ENCODE data around the gene SLC22A6.

DNA sequence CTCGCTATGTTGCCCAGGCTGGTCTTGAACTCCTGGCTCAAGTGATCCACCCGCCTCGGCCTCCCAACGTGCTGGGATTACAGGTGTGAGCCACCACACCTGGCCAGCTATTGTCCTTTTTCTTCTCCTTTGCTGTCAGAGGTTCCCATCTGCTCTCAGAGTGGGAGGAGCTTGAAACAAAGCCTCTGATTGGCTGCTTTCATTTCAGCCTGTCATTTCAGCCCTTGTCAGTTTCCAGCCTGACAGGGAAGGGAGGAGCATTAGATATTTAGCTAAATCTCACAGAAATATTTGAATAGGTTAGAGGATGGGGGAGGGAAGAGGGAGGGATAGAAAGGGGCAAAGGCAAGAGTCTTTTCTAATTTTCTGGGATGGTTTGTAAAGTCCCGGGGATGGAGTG, 8.7 kb downstream of the SLC22A6 start:
- TF ChIP-seq EZH2phosphoT487 (IDR thresholded peaks at IDR 0.05) (no peak), EZH2 (IDR thresholded peaks at IDR 0.05) (no peak)
- TF ChIP-seq, protein P1, sequence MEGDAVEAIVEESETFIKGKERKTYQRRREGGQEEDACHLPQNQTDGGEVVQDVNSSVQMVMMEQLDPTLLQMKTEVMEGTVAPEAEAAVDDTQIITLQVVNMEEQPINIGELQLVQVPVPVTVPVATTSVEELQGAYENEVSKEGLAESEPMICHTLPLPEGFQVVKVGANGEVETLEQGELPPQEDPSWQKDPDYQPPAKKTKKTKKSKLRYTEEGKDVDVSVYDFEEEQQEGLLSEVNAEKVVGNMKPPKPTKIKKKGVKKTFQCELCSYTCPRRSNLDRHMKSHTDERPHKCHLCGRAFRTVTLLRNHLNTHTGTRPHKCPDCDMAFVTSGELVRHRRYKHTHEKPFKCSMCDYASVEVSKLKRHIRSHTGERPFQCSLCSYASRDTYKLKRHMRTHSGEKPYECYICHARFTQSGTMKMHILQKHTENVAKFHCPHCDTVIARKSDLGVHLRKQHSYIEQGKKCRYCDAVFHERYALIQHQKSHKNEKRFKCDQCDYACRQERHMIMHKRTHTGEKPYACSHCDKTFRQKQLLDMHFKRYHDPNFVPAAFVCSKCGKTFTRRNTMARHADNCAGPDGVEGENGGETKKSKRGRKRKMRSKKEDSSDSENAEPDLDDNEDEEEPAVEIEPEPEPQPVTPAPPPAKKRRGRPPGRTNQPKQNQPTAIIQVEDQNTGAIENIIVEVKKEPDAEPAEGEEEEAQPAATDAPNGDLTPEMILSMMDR (IDR thresholded peaks at IDR 0.05) = no peak
